AG04449 (cell line): ENCODE data around the gene APBA2.

Source experiments
- CTCF ChIA-PET: fragments of 350-600 bp; formaldehyde crosslinking; extraction: SDS; loops from one replicate; lab custom pipeline; 2021; ENCODE audit warnings: antibody characterized with exemption; lab: Yijun Ruan, JAX
- POLR2A ChIA-PET: fragments of 400-600, 350-600 bp; formaldehyde crosslinking; extraction: SDS; loops from one replicate; lab custom pipeline; 2020; ENCODE audit warnings: antibody characterized with exemption, inconsistent platforms; lab: Yijun Ruan, JAX
- DNase-seq: peaks from one replicate; pipeline ENCODE4 v3.0.0-alpha.2; 2010; ENCODE audit warnings: low read depth, low spot score
- H3K4me3 ChIP-seq: 2 replicates; pipeline ENCODE4 v1.5.1; 2011; ENCODE audit warnings: low read depth, mild to moderate bottlenecking, control low read depth, low read length
- CTCF ChIP-seq: IDR thresholded peaks from one replicate; pipeline ENCODE4 v1.5.1; 2011; ENCODE audit warnings: mild to moderate bottlenecking, moderate library complexity, low read length, control low read depth, inconsistent platforms; ENCODE audit not compliant: insufficient read depth; ENCODE audit errors: missing control alignments

The APBA2 gene

DNA sequence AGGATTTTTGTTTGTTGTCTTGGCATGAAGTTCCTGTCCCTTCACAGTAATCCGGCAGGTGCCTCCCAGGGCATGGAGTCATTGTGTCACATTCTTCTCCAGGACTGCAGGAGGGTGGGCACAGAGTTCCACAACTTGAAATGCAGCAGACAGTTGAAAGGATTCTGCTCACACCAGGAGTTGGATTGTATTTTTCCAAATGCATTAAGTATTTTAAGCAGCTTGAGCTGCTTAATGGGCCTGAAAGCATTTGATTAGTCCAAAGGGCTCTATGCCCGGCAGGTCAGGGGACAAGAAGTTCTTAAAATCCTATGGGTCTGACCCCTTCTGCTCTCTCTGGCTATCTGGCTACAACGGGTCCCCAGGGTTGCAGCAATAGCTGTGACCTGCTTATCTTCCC lies 92.9 kb downstream of the APBA2 start:
- POLR2A ChIA-PET, result no interaction called here
- DNase-seq, result no peak
- CTCF ChIA-PET, result interaction anchor here (1.1 to 1.5 kb wide), 2 partner anchors 10 to 93 kb away, joined by 4 to 5 read pairs; partner anchors contain the start of gene APBA2
- no peak for TF ChIP-seq CTCF
- H3K4me3 ChIP-seq, result no peak overlapping the region

DNA sequence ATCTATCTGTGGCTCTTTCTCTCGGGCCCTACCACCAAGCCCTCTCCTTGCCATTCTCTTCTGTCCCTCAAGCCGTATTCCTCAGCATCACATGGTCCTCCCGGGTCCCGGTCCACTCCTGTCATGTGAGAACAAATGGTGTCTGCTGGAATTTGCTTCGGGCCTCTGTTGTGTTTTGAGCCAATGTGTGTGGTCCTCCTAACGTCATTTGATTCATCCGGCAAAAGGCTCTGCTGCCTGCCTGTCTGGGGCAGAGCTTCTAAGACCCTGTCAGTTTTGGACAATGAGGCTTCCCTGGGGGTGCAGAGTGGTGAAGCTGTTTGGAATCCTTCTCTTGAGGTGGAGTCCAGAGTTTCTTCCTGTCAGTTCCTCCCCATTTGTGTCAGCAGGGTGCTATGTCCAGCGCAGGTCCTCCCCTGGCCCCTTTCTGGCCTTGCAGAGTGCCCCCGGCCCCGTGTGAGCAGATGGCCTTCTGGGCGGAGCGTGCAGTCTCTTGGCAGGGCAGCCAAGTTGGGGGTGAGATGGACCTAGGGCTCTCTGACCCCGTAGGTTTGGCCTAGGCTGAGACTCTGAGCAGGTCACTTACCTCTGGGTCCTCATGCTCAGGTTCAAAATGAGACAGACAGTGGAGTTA lies 93.6 kb downstream of the APBA2 start:
- no peak for DNase-seq
- ChIA-PET CTCF (interaction anchor here (1.5 kb wide), 1 partner anchor 10 kb away, joined by 5 read pairs; no protein-coding TSS in a partner anchor), POLR2A (no interaction called here)

DNA sequence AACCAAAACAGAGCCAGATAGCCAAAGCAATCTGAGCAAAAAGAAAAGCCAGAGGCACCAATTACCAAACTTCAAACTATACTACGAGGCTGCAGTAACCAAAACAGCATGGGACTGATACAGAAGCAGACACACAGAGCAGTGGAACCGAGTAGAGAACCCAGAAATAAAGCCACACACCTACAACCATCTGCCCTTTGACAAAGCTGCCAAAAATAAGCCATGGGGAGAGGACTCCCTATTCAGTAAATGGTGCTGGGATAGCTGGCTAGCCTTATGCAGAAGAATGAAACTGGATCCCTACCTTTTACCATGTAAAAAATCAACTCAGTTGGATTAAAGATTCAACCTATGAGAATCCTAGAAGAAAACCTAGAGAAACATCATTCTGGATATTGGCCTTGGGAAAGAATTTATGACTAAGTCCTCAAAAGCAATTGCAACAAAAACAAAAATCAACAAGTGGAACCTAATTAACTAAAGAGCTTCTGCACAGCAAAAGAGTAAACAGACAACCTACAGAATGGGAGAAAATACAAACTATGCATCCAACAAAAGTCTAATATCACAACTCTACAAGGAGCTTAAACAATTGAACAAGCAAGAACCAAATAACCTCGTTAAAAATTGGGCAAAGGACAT lies 95.1 kb downstream of the APBA2 start:
- no peak for DNase-seq
- POLR2A ChIA-PET, result no interaction called here
- CTCF ChIA-PET, result interaction anchor here (1.8 kb wide), 1 partner anchor 9 kb away, joined by 5 read pairs; no protein-coding TSS in a partner anchor
- TF ChIP-seq CTCF, result no peak
- no peak overlapping the region for H3K4me3 ChIP-seq

More for the DNA sequence above, 93.6 kb downstream of the APBA2 start:
- no peak overlapping the region for H3K4me3 ChIP-seq
- TF ChIP-seq CTCF, result no peak

- no peak for DNase-seq
- no peak for TF ChIP-seq CTCF
- H3K4me3 ChIP-seq, result no peak overlapping the region
- POLR2A ChIA-PET, result no interaction called here
- CTCF ChIA-PET, result interaction anchor here (1.8 kb wide), 1 partner anchor 10 kb away, joined by 5 read pairs; no protein-coding TSS in a partner anchor
These were observed 95.6 kb downstream of the APBA2 start for GRCh38 chr15:28981351-28981720.

DNA sequence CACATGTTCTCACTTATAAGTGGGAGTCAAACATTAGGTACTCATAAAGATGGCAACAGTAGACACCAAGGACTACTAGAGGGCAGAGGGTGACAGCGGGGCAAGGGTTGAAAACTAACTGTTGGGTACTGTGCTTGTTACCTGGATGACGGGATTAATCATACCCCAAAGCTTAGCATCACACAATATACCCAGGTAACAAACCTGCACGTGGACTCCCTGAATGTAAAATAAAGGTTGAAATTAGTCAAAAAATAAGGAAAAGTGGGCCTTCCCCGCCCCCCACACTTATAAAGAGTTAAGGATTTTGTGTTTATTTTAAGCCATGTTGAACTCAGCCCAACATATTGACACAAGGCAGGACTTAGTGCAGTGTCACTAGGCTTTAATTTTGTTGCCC lies 96.1 kb downstream of the APBA2 start:
- DNase-seq, result no peak
- no peak overlapping the region for H3K4me3 ChIP-seq
- no peak for TF ChIP-seq CTCF
- ChIA-PET POLR2A (no interaction called here), CTCF (interaction anchor here (1.8 kb wide), 1 partner anchor 10 kb away, joined by 5 read pairs; no protein-coding TSS in a partner anchor)

DNA sequence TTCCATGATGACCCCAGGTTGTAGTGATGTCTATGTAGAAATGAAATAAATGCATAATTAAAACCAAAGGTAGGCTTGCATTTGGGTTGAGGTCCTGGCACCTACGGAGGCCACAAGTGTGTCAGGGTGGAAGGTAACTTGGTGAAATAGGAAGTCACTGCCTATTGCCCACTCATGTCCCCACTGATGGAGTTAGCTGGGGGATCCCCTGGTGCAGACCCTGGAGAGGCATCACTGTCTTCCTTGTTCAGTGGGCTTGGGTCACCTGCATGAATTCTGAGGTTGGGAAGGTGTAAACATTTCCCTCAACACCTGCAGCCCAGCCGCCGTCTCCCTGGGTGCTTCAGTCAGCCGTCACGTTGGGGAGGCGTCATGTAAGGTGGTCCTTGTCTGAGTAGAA lies 97.1 kb downstream of the APBA2 start:
- POLR2A ChIA-PET, result no interaction called here
- DNase-seq, result no peak
- no peak overlapping the region for H3K4me3 ChIP-seq
- no peak for TF ChIP-seq CTCF
- CTCF ChIA-PET, result no interaction called here
